Small intestine (tissue), 7 donors: ENCODE measurements around the gene RARB. TPM values are rescaled to one million over a fixed set of nuclear protein-coding genes. Genes with fewer than 3 reads are reported as not detected.

Experiments
- DNase-seq, 2 donors: peaks; one replicate each; pipeline versions ENCODE4 v3.0.0 to v3.0.0-alpha.2; 2013
- FAIRE-seq: peaks from 2 replicates; lab custom pipeline; 2012; peaks lifted over from hg19 to GRCh38; lab: Jason Lieb, UNC
- H3K27ac ChIP-seq, 3 donors: one replicate each; pipeline ENCODE4 v1.5.1; 2013; ENCODE audit warnings: low read length in 2 of 3, mild to moderate bottlenecking in 2 of 3, control low read depth in 1 of 3, inconsistent platforms in 1 of 3, low read depth in 1 of 3, moderate library complexity in 1 of 3
- H3K27me3 ChIP-seq, 3 donors: one replicate each; pipeline ENCODE4 v1.6.1; 2013; ENCODE audit warnings: low read length in 3 of 3, inconsistent platforms in 1 of 3; ENCODE audit not compliant: control insufficient read depth in 3 of 3, insufficient read depth in 3 of 3
- H3K36me3 ChIP-seq, 3 donors: one replicate each; pipeline ENCODE4 v1.6.1; 2013; ENCODE audit warnings: low read length in 3 of 3, inconsistent platforms in 1 of 3, low read depth in 1 of 3, mild to moderate bottlenecking in 1 of 3, moderate library complexity in 1 of 3; ENCODE audit not compliant: control insufficient read depth in 3 of 3, insufficient read depth in 2 of 3
- H3K4me1 ChIP-seq, 3 donors: one replicate each; pipeline ENCODE4 v1.6.1; 2013; ENCODE audit warnings: low read length in 2 of 3, inconsistent platforms in 1 of 3, low read depth in 1 of 3, mild to moderate bottlenecking in 1 of 3, moderate library complexity in 1 of 3; ENCODE audit not compliant: control insufficient read depth in 3 of 3, insufficient read depth in 2 of 3
- H3K4me3 ChIP-seq, 3 donors: one replicate each; pipeline ENCODE4 v1.5.1; 2013; ENCODE audit warnings: low read length in 3 of 3, control low read depth in 1 of 3, inconsistent platforms in 1 of 3, low read depth in 1 of 3, mild to moderate bottlenecking in 1 of 3, moderate library complexity in 1 of 3
- H3K9me3 ChIP-seq, 2 donors: one replicate each; pipeline ENCODE4 v1.6.1; 2013; ENCODE audit warnings: low read depth in 1 of 2, low read length in 1 of 2; ENCODE audit not compliant: control insufficient read depth in 2 of 2, insufficient read depth in 1 of 2
- WGBS, 3 donors: extraction: QIAGEN DNeasy Blood & Tissue Kit; methylation state at CpG; one replicate each; pipeline ENCODE4 v1.1.7; 2013; 5-methylcytosine and 5-hydroxymethylcytosine counted together
- polyA plus RNA-seq, 4 donors: library from polyadenylated mRNA; stranded (reverse) in 3 of 4; unstranded in 1 of 4; fragments of 200-250 nt in 3 of 4; fragments of 120-200 nt in 1 of 4; gene quantifications; one replicate each; pipeline versions ENCODE4 v1.2.1 to v1.2.3, GENCODE V29; 2013
- donor health status: healthy with polysubstance abuse.
- donor health status: control.
- donor health status: control.
- donor health status: Bipolar disorder and iron deficiency.
- donor health status: healthy.

RARB gene
- polyA plus RNA-seq, 4 donors, result 0.27 to 9.0 (median 0.89) TPM

GRCh38 chr3:25390605-25391004, 37.5 kb upstream of the RARB start:
- FAIRE-seq (no peak), DNase-seq (no peak)
- no peaks in the 10 kb centered on the region for H3K9me3 ChIP-seq
- H3K4me1 ChIP-seq, result no peaks in the 10 kb centered on the region
- no peaks in the 10 kb centered on the region for H3K27me3 ChIP-seq
- H3K36me3 ChIP-seq, result no peaks in the 10 kb centered on the region
- no peak overlapping the region for H3K4me3 ChIP-seq
- WGBS, 3 donors, result 84 to 96% (median 89%) methylated on average over 3 of the region's 3 CpGs
- H3K27ac ChIP-seq, result no peak overlapping the region

DNA sequence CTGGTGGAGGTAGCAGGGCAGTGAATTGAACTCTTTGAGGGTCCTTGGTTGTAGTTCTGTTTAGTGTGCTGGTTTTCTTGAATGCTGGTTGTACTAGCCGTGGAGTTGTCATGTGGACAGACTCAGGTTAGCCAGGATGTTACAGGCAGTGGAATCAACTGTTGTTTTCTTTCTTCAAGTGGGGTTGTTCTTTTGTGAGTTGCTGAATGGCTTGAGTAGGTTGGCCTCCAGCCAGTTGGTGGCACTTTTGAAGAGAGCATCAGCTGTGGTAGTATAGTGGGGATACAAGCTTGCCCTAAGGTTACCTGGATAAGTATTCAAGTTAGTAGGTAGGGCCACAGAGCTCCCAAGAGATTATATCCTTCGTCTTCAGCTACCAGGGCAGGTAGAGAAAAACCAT, 31.8 kb upstream of the RARB start:
- 78 to 85% (median 82%) methylated on average over 2 of the region's 2 CpGs for WGBS, 3 donors
- DNase-seq, result no peak

DNA sequence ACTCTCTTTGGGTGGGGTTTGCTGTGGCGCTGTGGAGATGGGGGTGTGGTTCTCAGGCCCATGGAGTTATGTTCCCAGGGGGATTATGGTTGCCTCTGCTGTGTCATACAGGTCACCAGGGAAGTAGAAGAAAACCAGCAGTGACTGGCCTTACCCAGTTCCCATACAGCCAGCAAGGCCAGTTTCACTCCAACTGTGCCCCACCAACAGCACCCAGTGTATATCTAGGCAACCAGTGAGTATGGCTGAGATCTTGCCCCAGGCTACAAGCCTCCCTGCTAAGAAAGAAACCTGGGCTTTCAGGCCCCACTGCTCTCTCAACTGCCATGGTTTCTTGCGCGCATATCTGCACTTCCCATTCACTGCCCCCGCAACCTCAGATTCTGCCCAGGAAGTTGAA, 31.4 kb upstream of the RARB start:
- Histone ChIP-seq H3K9me3 (no peaks in the 10 kb centered on the region), H3K4me3 (no peak overlapping the region), H3K27me3 (no peaks in the 10 kb centered on the region), H3K4me1 (no peaks in the 10 kb centered on the region), H3K27ac (no peak overlapping the region), H3K36me3 (no peaks in the 10 kb centered on the region)
- WGBS, 3 donors, result 91 to 97% (median 94%) methylated on average over 4 of the region's 4 CpGs
- no peak for DNase-seq
- FAIRE-seq, result no peak

More for the DNA sequence above, 31.8 kb upstream of the RARB start:
- Histone ChIP-seq H3K9me3 (no peaks in the 10 kb centered on the region), H3K27me3 (no peaks in the 10 kb centered on the region), H3K4me3 (no peak overlapping the region), H3K27ac (no peak overlapping the region), H3K4me1 (no peaks in the 10 kb centered on the region), H3K36me3 (no peaks in the 10 kb centered on the region)
- no peak for FAIRE-seq

DNA sequence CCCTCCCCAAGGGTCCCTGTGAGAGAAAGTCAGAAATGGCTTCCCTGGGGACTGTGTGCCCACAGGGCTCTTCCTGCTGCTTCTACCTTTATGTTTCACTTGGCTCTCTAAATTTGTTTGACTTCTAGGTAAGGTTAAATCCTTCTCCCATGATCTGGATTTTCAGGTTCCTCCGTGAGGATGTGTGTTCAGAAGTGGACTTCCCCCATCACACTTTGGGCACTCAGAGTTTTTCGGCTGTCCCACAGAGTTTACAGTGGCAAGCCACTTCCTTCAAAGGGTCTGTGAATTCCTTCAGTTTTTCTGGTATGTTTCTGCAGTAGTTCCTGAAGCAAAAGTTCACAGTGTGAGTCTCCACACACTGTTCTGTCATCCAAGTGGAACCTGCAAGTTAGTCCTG, 30.9 kb upstream of the RARB start:
- FAIRE-seq (no peak), DNase-seq (no peak)
- H3K9me3 ChIP-seq, result no peaks in the 10 kb centered on the region
- H3K27me3 ChIP-seq, result no peaks in the 10 kb centered on the region
- no peaks in the 10 kb centered on the region for H3K36me3 ChIP-seq
- H3K27ac ChIP-seq, result no peak overlapping the region
- no peaks in the 10 kb centered on the region for H3K4me1 ChIP-seq
- 14 to 69% (median 52%) methylated on average over 2 of the region's 2 CpGs for WGBS, 3 donors
- H3K4me3 ChIP-seq, result no peak overlapping the region

DNA sequence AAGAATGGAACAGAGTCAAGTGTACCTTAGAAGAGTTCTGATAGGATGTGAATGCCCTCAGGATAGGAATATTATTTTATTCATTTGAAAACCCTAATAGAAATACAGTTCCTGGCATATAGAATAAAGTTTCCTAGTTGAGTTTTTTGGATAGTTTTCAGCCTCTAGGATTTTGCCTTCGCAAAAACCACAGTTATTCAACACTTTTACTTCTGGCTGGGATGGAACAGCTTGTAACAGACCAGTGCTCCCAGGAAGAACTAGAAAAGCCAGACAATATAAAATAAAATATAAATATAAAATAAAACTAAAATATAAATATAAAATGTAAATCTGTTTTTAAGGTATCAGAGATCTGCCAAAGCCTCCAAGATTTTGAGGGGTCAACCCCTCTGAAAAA, 27.5 kb upstream of the RARB start:
- Histone ChIP-seq H3K4me1 (no peaks in the 10 kb centered on the region), H3K36me3 (no peaks in the 10 kb centered on the region), H3K4me3 (no peak overlapping the region), H3K27me3 (no peaks in the 10 kb centered on the region), H3K27ac (no peak overlapping the region), H3K9me3 (no peaks in the 10 kb centered on the region)
- 63 to 87% (median 73%) methylated on average over 1 of the region's 1 CpG for WGBS, 3 donors
- FAIRE-seq, result no peak
- no peak for DNase-seq

- Histone ChIP-seq H3K4me1 (no peaks in the 10 kb centered on the region), H3K27me3 (no peaks in the 10 kb centered on the region), H3K9me3 (no peaks in the 10 kb centered on the region), H3K4me3 (no peak overlapping the region), H3K36me3 (no peaks in the 10 kb centered on the region), H3K27ac (no peak overlapping the region)
- DNase-seq (no peak), FAIRE-seq (no peak)
- 73 to 84% (median 80%) methylated on average over 4 of the region's 4 CpGs for WGBS, 3 donors
These were observed 24.1 kb upstream of the RARB start for GRCh38 chr3:25403968-25404367.

GRCh38 chr3:25404569-25404968, 23.5 kb upstream of the RARB start:
- Histone ChIP-seq H3K36me3 (no peaks in the 10 kb centered on the region), H3K27me3 (no peaks in the 10 kb centered on the region), H3K4me1 (no peaks in the 10 kb centered on the region), H3K9me3 (no peaks in the 10 kb centered on the region), H3K27ac (no peak overlapping the region), H3K4me3 (no peak overlapping the region)
- WGBS, 3 donors, result 87 to 95% (median 88%) methylated on average over 4 of the region's 4 CpGs
- DNase-seq, result no peak
- no peak for FAIRE-seq

GRCh38 chr3:25405335-25405734, 22.7 kb upstream of the RARB start:
- 58 to 80% (median 70%) methylated on average over 1 of the region's 1 CpG for WGBS, 3 donors
- Histone ChIP-seq H3K27me3 (no peaks in the 10 kb centered on the region), H3K9me3 (no peaks in the 10 kb centered on the region), H3K27ac (no peak overlapping the region), H3K36me3 (no peaks in the 10 kb centered on the region), H3K4me3 (no peak overlapping the region), H3K4me1 (peaks cover 0 to 2% (median 0%) of the 10 kb centered on the region in 3 donors)
- DNase-seq (no peak), FAIRE-seq (no peak)

DNA sequence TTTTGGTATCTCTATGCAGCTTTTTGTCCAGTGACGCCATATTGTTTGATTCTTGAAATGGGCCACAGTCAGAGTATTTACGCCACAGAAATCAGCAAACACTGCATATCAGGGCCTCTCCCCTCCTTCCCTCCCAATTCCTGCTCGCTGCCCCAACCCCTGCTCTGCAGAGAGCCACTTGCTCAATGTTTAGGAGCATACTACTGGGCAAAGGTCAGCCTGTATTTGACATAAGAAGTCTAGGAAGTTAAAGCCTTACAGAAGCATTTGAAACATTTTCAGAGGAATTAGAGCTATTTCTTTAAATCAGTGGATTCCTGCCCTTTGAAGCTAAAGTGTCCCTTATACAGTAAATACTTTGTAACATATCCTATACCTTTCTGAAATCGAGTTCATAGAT, 17.4 kb upstream of the RARB start:
- WGBS, 3 donors, result 37 to 67% (median 43%) methylated on average over 4 of the region's 4 CpGs
- peaks cover 0 to 24% (median 0%) of the 10 kb centered on the region in 3 donors for H3K4me1 ChIP-seq
- H3K27me3 ChIP-seq, result no peaks in the 10 kb centered on the region
- H3K4me3 ChIP-seq, result no peak overlapping the region
- no peaks in the 10 kb centered on the region for H3K36me3 ChIP-seq
- no peaks in the 10 kb centered on the region for H3K9me3 ChIP-seq
- no peak for FAIRE-seq
- H3K27ac ChIP-seq, result peak overlapping the region in 1 of 3 donors; percentile 73
- DNase-seq, result peak; percentile 14 to 67
